ENCODE data around the gene DBET.
"Not testable (repeated sequence)": the region's sequence is repeated elsewhere in the genome, so short reads cannot be mapped to it uniquely, and the experiment has no call there.

Gene DBET

GRCh38 chr4:190064342-190064741 lies at the start of gene DBET:
Gene DBET, plus strand, starts transcription at chr4:190064502.
- DNase-seq (ENCODE audit: insufficient read length, low spot score); FAIRE-seq: not testable (repeated sequence)

- TF ChIP-seq, protein P1, sequence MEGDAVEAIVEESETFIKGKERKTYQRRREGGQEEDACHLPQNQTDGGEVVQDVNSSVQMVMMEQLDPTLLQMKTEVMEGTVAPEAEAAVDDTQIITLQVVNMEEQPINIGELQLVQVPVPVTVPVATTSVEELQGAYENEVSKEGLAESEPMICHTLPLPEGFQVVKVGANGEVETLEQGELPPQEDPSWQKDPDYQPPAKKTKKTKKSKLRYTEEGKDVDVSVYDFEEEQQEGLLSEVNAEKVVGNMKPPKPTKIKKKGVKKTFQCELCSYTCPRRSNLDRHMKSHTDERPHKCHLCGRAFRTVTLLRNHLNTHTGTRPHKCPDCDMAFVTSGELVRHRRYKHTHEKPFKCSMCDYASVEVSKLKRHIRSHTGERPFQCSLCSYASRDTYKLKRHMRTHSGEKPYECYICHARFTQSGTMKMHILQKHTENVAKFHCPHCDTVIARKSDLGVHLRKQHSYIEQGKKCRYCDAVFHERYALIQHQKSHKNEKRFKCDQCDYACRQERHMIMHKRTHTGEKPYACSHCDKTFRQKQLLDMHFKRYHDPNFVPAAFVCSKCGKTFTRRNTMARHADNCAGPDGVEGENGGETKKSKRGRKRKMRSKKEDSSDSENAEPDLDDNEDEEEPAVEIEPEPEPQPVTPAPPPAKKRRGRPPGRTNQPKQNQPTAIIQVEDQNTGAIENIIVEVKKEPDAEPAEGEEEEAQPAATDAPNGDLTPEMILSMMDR (IDR thresholded peaks at IDR 0.05; ENCODE audit: insufficient read depth, missing control alignments), result no peak
- DNase-seq (ENCODE audit: insufficient read length, low spot score) (no peak), FAIRE-seq (no peak)
Measured at GRCh38 chr4:190014771-190015537, 49.3 kb upstream of the DBET start.

DNA sequence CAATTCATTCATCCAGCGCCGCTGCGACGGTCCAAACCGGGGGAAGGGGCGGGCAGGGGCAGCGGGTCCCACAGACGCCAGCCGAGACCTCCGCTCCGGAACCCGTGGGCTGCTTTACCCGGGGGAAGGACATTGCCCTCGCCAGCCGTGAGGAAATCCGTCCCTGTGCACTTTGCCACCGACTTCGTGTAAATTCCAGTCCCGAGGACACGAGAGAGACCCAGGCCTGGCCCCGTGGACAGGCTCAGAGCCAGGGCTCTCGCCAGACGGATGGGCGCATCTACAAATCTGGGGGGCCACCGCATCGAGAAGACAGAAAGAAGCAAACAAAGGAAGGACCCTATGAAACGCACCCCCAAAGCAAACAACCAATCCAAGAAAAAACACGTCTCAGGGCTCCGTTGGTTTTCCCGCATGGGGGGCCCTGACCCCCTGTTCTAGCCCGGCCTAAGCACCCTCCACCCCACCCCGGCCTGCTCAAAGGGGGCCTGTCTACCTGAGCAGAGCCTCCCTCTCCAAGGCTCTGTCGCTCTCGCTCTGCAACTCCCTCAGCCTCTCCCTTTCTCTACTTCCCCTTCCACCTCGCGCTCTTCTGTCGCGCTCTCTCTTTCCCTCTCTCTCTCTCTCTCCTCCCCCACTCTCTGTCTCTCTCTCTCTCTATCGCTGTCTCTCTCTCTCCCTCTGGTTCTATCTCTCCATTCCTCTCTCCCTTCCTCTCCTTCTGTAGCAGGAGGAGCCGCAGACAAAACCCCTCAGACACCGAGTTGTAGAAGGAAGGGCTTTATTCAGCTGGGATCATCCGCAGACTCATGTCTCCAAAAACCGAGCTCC lies 48.5 kb upstream of the DBET start:
- DNase-seq (ENCODE audit: insufficient read length, low spot score), result no peak
- no peak for FAIRE-seq
- TF ChIP-seq, protein P1 (IDR thresholded peaks at IDR 0.05; ENCODE audit: insufficient read depth, missing control alignments), result no peak

- TF ChIP-seq, protein P1 (IDR thresholded peaks at IDR 0.05; ENCODE audit: insufficient read depth, missing control alignments), result no peak
- FAIRE-seq (no peak), DNase-seq (ENCODE audit: insufficient read length, low spot score) (no peak)
Measured at GRCh38 chr4:190016369-190017289, 47.7 kb upstream of the DBET start.

DNA sequence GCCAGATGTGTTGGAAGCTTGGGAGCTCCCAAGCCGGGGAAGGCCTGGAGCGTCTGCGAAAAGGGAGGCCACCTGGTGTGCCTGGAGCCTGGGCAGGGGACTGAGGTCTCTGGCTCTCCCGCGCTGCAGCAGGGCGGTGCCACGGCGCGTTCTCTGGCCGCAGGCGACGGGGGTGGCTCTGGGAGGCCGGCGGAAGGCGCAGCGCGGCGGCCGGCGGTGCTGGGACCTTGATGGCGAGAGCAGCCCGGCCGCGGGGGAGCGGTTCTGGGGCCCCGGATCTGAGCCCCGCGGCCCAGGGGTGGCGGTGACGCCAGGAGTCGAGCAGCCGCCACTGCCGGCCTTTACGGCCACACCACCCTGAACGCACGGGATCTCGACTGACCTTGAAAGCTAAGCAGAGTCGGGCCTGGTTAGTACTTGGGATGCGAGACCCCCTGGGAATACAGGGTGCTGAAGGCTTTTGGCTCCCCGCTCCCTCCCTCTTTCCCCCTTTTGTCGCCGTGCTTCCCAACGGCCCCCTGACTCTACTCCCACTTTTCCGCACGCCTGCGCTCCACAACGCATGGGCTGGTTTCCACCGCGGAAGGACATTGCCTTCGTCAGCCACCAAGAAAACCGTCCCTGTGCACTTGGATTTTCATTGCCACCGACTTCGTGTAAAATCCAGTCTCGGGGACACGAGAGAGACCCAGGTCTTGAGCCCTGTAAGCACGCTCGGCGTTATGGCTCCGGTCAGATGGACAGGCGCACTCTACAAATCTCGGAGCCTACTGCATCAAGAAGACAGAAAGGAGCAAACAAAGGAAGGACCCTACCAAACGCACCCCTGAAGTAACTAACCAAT lies 46.7 kb upstream of the DBET start:
- TF ChIP-seq, protein P1 (IDR thresholded peaks at IDR 0.05; ENCODE audit: insufficient read depth, missing control alignments), result no peak
- no peak for DNase-seq (ENCODE audit: insufficient read length, low spot score)
- FAIRE-seq, result no peak

GRCh38 chr4:190018201-190018920 lies 45.9 kb upstream of the DBET start:
- TF ChIP-seq, protein P1 (IDR thresholded peaks at IDR 0.05; ENCODE audit: insufficient read depth, missing control alignments), result no peak
- DNase-seq (ENCODE audit: insufficient read length, low spot score) (no peak), FAIRE-seq (no peak)

Data from D721Med (cell line).